CD14-positive monocyte (primary cell): Measurements from ENCODE around the gene GSTO2. TPM values are rescaled to one million over a fixed set of nuclear protein-coding genes. Genes with fewer than 3 reads are reported as not detected.

Experiments used
- DNase-seq, 3 donors: peaks; one replicate each; pipeline ENCODE4 v3.0.0-alpha.2; 2011 to 2022
- H2AFZ ChIP-seq: 2 replicates; pipeline ENCODE4 v1.6.0; 2012; ENCODE audit warnings: mild to moderate bottlenecking, low read depth, low read length, inconsistent platforms; ENCODE audit not compliant: insufficient read depth, poor library complexity, severe bottlenecking
- H3K27ac ChIP-seq, 2 donors: 1 replicate in 1 of 2; 2 replicates in 1 of 2; pipeline ENCODE4 v1.5.1; 2012 to 2013; ENCODE audit warnings: low read length in 2 of 2, control low read depth in 1 of 2, inconsistent platforms in 1 of 2, low read depth in 1 of 2, mild to moderate bottlenecking in 1 of 2
- H3K27me3 ChIP-seq, 2 donors: one replicate each; pipeline versions ENCODE4 v1.6.0 to v1.6.1; 2011 to 2013; ENCODE audit warnings: low read length in 2 of 2; ENCODE audit not compliant: control insufficient read depth in 2 of 2, insufficient read depth in 2 of 2
- H3K36me3 ChIP-seq, 2 donors: replicated peaks in 1 of 2; 1 replicate in 1 of 2; 2 replicates in 1 of 2; pipeline versions ENCODE4 v1.5.1 to v1.6.1; 2012 to 2013; ENCODE audit warnings: low read length in 2 of 2, control low read depth in 1 of 2, inconsistent platforms in 1 of 2, mild to moderate bottlenecking in 1 of 2; ENCODE audit not compliant: insufficient read depth in 2 of 2, control insufficient read depth in 1 of 2
- H3K4me1 ChIP-seq, 2 donors: 1 replicate in 1 of 2; 2 replicates in 1 of 2; pipeline versions ENCODE4 v1.5.1 to v1.6.1; 2012 to 2013; ENCODE audit warnings: low read length in 2 of 2, control low read depth in 1 of 2, inconsistent platforms in 1 of 2, mild to moderate bottlenecking in 1 of 2, moderate library complexity in 1 of 2; ENCODE audit not compliant: insufficient read depth in 2 of 2, control insufficient read depth in 1 of 2
- H3K4me2 ChIP-seq: replicated peaks from 2 replicates; pipeline ENCODE3; 2012; ENCODE audit warnings: low read length, moderate library complexity, mild to moderate bottlenecking; ENCODE audit not compliant: poor library complexity, severe bottlenecking; ENCODE audit errors: extremely low read depth
- H3K4me3 ChIP-seq, 3 experiments: fragments of 200-600 bp in 1 of 3; sonication (generic) in 1 of 3; replicated peaks in 1 of 3; 1 replicate in 2 of 3; 2 replicates in 1 of 3; pipeline ENCODE4 v1.5.1; 2011 to 2013; ENCODE audit warnings: low read length in 3 of 3, mild to moderate bottlenecking in 3 of 3, control low read depth in 2 of 3, low read depth in 2 of 3, inconsistent platforms in 1 of 3, moderate library complexity in 1 of 3
- H3K79me2 ChIP-seq: 2 replicates; pipeline ENCODE4 v1.6.0; 2012; ENCODE audit warnings: mild to moderate bottlenecking, control low read depth, inconsistent platforms, low read length, moderate library complexity; ENCODE audit not compliant: insufficient read depth
- H3K9ac ChIP-seq: 2 replicates; pipeline ENCODE4 v1.6.0; 2017; ENCODE audit warnings: low read length, mild to moderate bottlenecking; ENCODE audit not compliant: insufficient read depth, poor library complexity, severe bottlenecking
- H3K9me3 ChIP-seq, 2 donors: replicated peaks in 1 of 2; 1 replicate in 1 of 2; 2 replicates in 1 of 2; pipeline versions ENCODE4 v1.5.1 to v1.6.1; 2012 to 2013; ENCODE audit warnings: low read length in 2 of 2, control low read depth in 1 of 2; ENCODE audit not compliant: control insufficient read depth in 1 of 2, insufficient read depth in 1 of 2
- H4K20me1 ChIP-seq: 2 replicates; pipeline ENCODE4 v1.6.0; 2012; ENCODE audit warnings: mild to moderate bottlenecking, low read length, control low read depth, moderate library complexity; ENCODE audit not compliant: insufficient read depth
- H3K27ac Mint-ChIP-seq, 7 donors: one replicate each; pipeline ENCODE4 v1.8.0; 2020; ENCODE audit warnings: mild to moderate bottlenecking in 7 of 7, mixed read lengths in 7 of 7, moderate library complexity in 6 of 7, inconsistent platforms in 2 of 7
- H3K27me3 Mint-ChIP-seq, 3 donors: one replicate each; pipeline ENCODE4 v1.8.0; 2021 to 2022; ENCODE audit warnings: low read depth in 3 of 3, mild to moderate bottlenecking in 3 of 3, mixed read lengths in 3 of 3, moderate library complexity in 3 of 3, inconsistent platforms in 1 of 3
- H3K36me3 Mint-ChIP-seq, 2 donors: one replicate each; pipeline ENCODE4 v1.8.0; 2020; ENCODE audit warnings: mixed read lengths in 2 of 2, inconsistent platforms in 1 of 2, mild to moderate bottlenecking in 1 of 2
- H3K4me1 Mint-ChIP-seq: one replicate; pipeline ENCODE4 v1.8.0; 2020; ENCODE audit warnings: mild to moderate bottlenecking, mixed read lengths
- H3K4me3 Mint-ChIP-seq, 2 donors: one replicate each; pipeline ENCODE4 v1.8.0; 2020; ENCODE audit warnings: mild to moderate bottlenecking in 2 of 2, mixed read lengths in 2 of 2, moderate library complexity in 1 of 2
- H3K9me3 Mint-ChIP-seq, 7 donors: one replicate each; pipeline ENCODE4 v1.8.0; 2020 to 2022; ENCODE audit warnings: mixed read lengths in 7 of 7, mild to moderate bottlenecking in 6 of 7, moderate library complexity in 6 of 7, inconsistent platforms in 2 of 7
- WGBS: methylation state at CpG from one replicate; pipeline ENCODE4 v1.1.5; 2013; ENCODE audit warnings: missing lambda C conversion rate; ENCODE audit not compliant: insufficient coverage; 5-methylcytosine and 5-hydroxymethylcytosine counted together
- intact Hi-C, 2 donors: fragments of 100-400 bp; cut with micrococcal nuclease; formaldehyde crosslinking; loops; one replicate each; pipeline versions ENCODE4 v1.15.0 to v1.15.1; 2023
- polyA plus RNA-seq, 3 donors: library from polyadenylated mRNA; depleted of rRNA in 1 of 3; unstranded in 2 of 3; stranded (reverse) in 1 of 3; fragments of 300-500 nt in 2 of 3; fragments of >200 nt in 1 of 3; fragmentation: Illumina TruSeq in 2 of 3; gene quantifications; 1 replicate in 2 of 3; 2 replicates in 1 of 3; pipeline ENCODE4 v1.2.3, GENCODE V29; 2012 to 2021
- TF ChIP-seq, protein P1 (sequence below): fragments of 200-600 bp; IDR thresholded peaks from one replicate; pipeline ENCODE4 v1.8.0; 2022; ENCODE audit warnings: antibody characterized with exemption, mild to moderate bottlenecking

GSTO2 gene
- polyA plus RNA-seq, 3 donors, result 0.16 to 0.26 TPM; not detected in 1

DNA sequence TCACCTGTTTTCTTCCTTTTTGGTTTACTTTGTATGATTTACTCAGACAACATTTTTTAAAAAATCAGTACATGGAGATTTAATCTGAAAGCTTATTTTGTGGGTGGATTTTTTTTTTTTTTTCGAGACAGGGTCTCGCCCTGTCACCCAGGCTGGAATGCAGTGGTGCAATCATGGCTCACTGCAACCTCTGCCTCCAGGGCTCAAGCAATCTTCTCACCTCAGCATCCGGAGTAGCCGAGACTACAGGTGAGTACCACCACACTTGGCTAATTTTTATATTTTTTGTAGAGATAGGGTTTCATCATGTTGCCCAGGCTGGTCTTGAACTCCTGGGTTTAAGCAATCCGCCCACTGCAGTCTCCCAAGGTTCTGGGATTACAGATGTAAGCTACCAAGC, 11.7 kb upstream of the GSTO2 start:
- no CpG with 5 or more reads among the region's 5 CpGs for WGBS
- H3K27ac ChIP-seq, result no peak overlapping the region

DNA sequence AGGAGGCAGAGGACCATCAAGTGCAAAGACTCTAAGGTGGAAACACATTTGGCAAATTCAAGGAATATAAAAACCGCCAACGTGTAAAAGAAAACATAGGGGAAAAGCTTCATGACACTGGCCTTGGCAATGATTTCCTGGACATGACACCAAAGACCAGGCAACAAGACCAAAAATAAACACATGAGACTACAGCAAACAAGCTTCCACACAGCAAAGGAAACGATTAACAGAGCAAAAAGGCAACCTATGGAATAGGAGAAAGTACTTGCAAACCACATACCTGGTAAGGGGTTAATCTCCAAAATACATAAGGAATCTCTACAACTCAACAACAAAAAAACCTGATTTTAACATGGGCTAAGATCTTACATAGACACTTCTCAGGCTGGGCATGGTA, 10.8 kb upstream of the GSTO2 start:
- 100% methylated on average over 2 of the region's 3 CpGs for WGBS
- H3K9ac ChIP-seq, result no peak overlapping the region

More for the DNA sequence above, 11.7 kb upstream of the GSTO2 start:
- no peak overlapping the region for H2AFZ ChIP-seq
- peaks cover 54 to 56% of the 10 kb centered on the region in 2 donors for H3K36me3 Mint-ChIP-seq
- peaks cover 72% of the 10 kb centered on the region for H3K79me2 ChIP-seq
- peaks cover 36 to 50% of the 10 kb centered on the region in 2 donors for H3K36me3 ChIP-seq
- H3K4me1 ChIP-seq, result peaks cover 61 to 78% of the 10 kb centered on the region in 2 donors
- peaks cover 79% of the 10 kb centered on the region for H3K4me1 Mint-ChIP-seq
- H3K9me3 ChIP-seq, result no peaks in the 10 kb centered on the region
- H4K20me1 ChIP-seq, result peaks cover 52% of the 10 kb centered on the region
- peak overlapping the region in 1 of 3 experiments; percentile 97 for H3K4me3 ChIP-seq
- peaks cover 0 to 2% (median 0%) of the 10 kb centered on the region in 3 donors for H3K27me3 Mint-ChIP-seq
- H3K27me3 ChIP-seq, result no peaks in the 10 kb centered on the region
- no peak overlapping the region for H3K4me3 Mint-ChIP-seq
- intact Hi-C loops, result loop anchor here (10.0 kb wide), 1 partner anchor 68 kb away; no protein-coding TSS in a partner anchor
- no peak overlapping the region for H3K9ac ChIP-seq
- peak overlapping the region; percentile 95 for H3K4me2 ChIP-seq
- peak overlapping the region in 4 of 7 donors; percentile 8 to 99 (median 78) for H3K27ac Mint-ChIP-seq
- H3K9me3 Mint-ChIP-seq, result no peaks in the 10 kb centered on the region
- no peak for DNase-seq
- TF ChIP-seq, protein P1, sequence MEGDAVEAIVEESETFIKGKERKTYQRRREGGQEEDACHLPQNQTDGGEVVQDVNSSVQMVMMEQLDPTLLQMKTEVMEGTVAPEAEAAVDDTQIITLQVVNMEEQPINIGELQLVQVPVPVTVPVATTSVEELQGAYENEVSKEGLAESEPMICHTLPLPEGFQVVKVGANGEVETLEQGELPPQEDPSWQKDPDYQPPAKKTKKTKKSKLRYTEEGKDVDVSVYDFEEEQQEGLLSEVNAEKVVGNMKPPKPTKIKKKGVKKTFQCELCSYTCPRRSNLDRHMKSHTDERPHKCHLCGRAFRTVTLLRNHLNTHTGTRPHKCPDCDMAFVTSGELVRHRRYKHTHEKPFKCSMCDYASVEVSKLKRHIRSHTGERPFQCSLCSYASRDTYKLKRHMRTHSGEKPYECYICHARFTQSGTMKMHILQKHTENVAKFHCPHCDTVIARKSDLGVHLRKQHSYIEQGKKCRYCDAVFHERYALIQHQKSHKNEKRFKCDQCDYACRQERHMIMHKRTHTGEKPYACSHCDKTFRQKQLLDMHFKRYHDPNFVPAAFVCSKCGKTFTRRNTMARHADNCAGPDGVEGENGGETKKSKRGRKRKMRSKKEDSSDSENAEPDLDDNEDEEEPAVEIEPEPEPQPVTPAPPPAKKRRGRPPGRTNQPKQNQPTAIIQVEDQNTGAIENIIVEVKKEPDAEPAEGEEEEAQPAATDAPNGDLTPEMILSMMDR, result no peak

More for the DNA sequence above, 10.8 kb upstream of the GSTO2 start:
- intact Hi-C loops, result loop anchor here (10.0 kb wide), 1 partner anchor 67 kb away; no protein-coding TSS in a partner anchor
- H3K9me3 ChIP-seq, result no peaks in the 10 kb centered on the region
- H4K20me1 ChIP-seq, result peaks cover 61% of the 10 kb centered on the region
- no peak overlapping the region for H3K4me3 Mint-ChIP-seq
- TF ChIP-seq, protein P1, result no peak
- H3K4me1 Mint-ChIP-seq, result peaks cover 72% of the 10 kb centered on the region
- no peaks in the 10 kb centered on the region for H3K27me3 ChIP-seq
- peaks cover 57 to 64% of the 10 kb centered on the region in 2 donors for H3K36me3 Mint-ChIP-seq
- H3K9me3 Mint-ChIP-seq, result no peaks in the 10 kb centered on the region
- no peak overlapping the region for H3K4me2 ChIP-seq
- no peak for DNase-seq
- H3K27ac ChIP-seq, result peak overlapping the region in 1 of 2 donors; percentile 23
- H3K4me1 ChIP-seq, result peaks cover 61 to 75% of the 10 kb centered on the region in 2 donors
- peaks cover 0 to under 1% (median 0%) of the 10 kb centered on the region in 3 donors for H3K27me3 Mint-ChIP-seq
- H2AFZ ChIP-seq, result no peak overlapping the region
- H3K4me3 ChIP-seq, result no peak overlapping the region
- peak overlapping the region in 5 of 7 donors; percentile 42 to 80 (median 52) for H3K27ac Mint-ChIP-seq
- H3K79me2 ChIP-seq, result peaks cover 82% of the 10 kb centered on the region
- H3K36me3 ChIP-seq, result peaks cover 46 to 60% of the 10 kb centered on the region in 2 donors
